H9 (cell line): ENCODE data around the gene RASGRF2. TPM values are rescaled to one million over a fixed set of nuclear protein-coding genes. Genes with fewer than 3 reads are reported as not detected.

Source experiments
- DNase-seq: peaks from one replicate; pipeline ENCODE4 v3.0.0-alpha.2; 2017
- H2AFZ ChIP-seq: one replicate; pipeline ENCODE4 v1.6.1; 2013; ENCODE audit warnings: mild to moderate bottlenecking, low read length, control low read depth, moderate library complexity
- H2AK5ac ChIP-seq: 2 replicates; pipeline ENCODE4 v1.6.1; 2013; ENCODE audit warnings: low read length, control low read depth, mixed read lengths; ENCODE audit not compliant: insufficient read length
- H2BK120ac ChIP-seq: one replicate; pipeline ENCODE4 v1.6.1; 2013; ENCODE audit warnings: low read depth, mild to moderate bottlenecking, low read length, control low read depth, inconsistent platforms; ENCODE audit not compliant: poor library complexity, severe bottlenecking
- H2BK12ac ChIP-seq: 2 replicates; pipeline ENCODE4 v1.6.1; 2013; ENCODE audit warnings: low read length, control low read depth, mixed read lengths, low read depth; ENCODE audit not compliant: insufficient read length
- H2BK15ac ChIP-seq: 2 replicates; pipeline ENCODE4 v1.6.1; 2013; ENCODE audit warnings: low read depth, low read length, control low read depth
- H2BK20ac ChIP-seq: one replicate; pipeline ENCODE4 v1.6.1; 2013; ENCODE audit warnings: low read depth, mild to moderate bottlenecking, low read length, control low read depth, inconsistent platforms; ENCODE audit not compliant: poor library complexity, severe bottlenecking
- H2BK5ac ChIP-seq: 2 replicates; pipeline ENCODE4 v1.6.1; 2013; ENCODE audit warnings: low read length, control low read depth, mixed read lengths; ENCODE audit not compliant: insufficient read length
- H3K14ac ChIP-seq: 2 replicates; pipeline ENCODE4 v1.6.1; 2013; ENCODE audit warnings: low read length, control low read depth; ENCODE audit not compliant: insufficient read depth
- H3K18ac ChIP-seq: 2 replicates; pipeline ENCODE4 v1.6.1; 2013; ENCODE audit warnings: low read depth, mild to moderate bottlenecking, mixed read lengths, low read length, control low read depth; ENCODE audit not compliant: insufficient read length
- H3K23ac ChIP-seq: 2 replicates; pipeline ENCODE4 v1.6.1; 2013; ENCODE audit warnings: low read length, control low read depth, mixed read lengths, low read depth; ENCODE audit not compliant: insufficient read length
- H3K23me2 ChIP-seq: 2 replicates; pipeline ENCODE4 v1.6.1; 2013; ENCODE audit warnings: low read depth, mild to moderate bottlenecking, mixed read lengths, low read length, control low read depth; ENCODE audit not compliant: insufficient read length, poor library complexity, severe bottlenecking
- H3K27ac ChIP-seq: 2 replicates; pipeline ENCODE4 v1.5.1; 2013; ENCODE audit warnings: low read length, control low read depth, mixed read lengths, low read depth; ENCODE audit not compliant: insufficient read length
- H3K27me3 ChIP-seq: 2 replicates; pipeline ENCODE4 v1.6.1; 2013; ENCODE audit warnings: low read length, control low read depth, inconsistent platforms; ENCODE audit not compliant: insufficient read depth
- H3K4ac ChIP-seq: 2 replicates; pipeline ENCODE4 v1.6.1; 2013; ENCODE audit warnings: low read depth, mild to moderate bottlenecking, control low read depth, inconsistent platforms, low read length, moderate library complexity
- H3K4me1 ChIP-seq: 2 replicates; pipeline ENCODE4 v1.6.1; 2013; ENCODE audit warnings: low read length, control low read depth, inconsistent platforms; ENCODE audit not compliant: insufficient read depth
- H3K4me2 ChIP-seq: 2 replicates; pipeline ENCODE4 v1.6.1; 2013; ENCODE audit warnings: low read length, control low read depth, mixed read lengths; ENCODE audit not compliant: insufficient read length, insufficient read depth
- H3K56ac ChIP-seq: 2 replicates; pipeline ENCODE4 v1.6.1; 2013; ENCODE audit warnings: low read depth, mild to moderate bottlenecking, mixed read lengths, low read length, control low read depth; ENCODE audit not compliant: insufficient read length
- H3K79me1 ChIP-seq: 2 replicates; pipeline ENCODE4 v1.6.1; 2013; ENCODE audit warnings: low read depth, mild to moderate bottlenecking, moderate library complexity, low read length, control low read depth, inconsistent platforms; ENCODE audit not compliant: insufficient read depth, poor library complexity, severe bottlenecking
- H3K79me2 ChIP-seq: 2 replicates; pipeline ENCODE4 v1.6.1; 2013; ENCODE audit warnings: low read length, control low read depth, inconsistent platforms; ENCODE audit not compliant: insufficient read depth
- H3K9ac ChIP-seq: 2 replicates; pipeline ENCODE4 v1.6.1; 2013; ENCODE audit warnings: low read length, control low read depth, mixed read lengths; ENCODE audit not compliant: insufficient read length; ENCODE audit errors: extremely low read depth
- H3K9me3 ChIP-seq: one replicate; pipeline ENCODE4 v1.6.1; 2013; ENCODE audit warnings: low read depth, low read length, inconsistent platforms; ENCODE audit not compliant: control insufficient read depth
- H3T11ph ChIP-seq: one replicate; pipeline ENCODE4 v1.6.1; 2013; ENCODE audit warnings: mild to moderate bottlenecking, low read length, control low read depth, inconsistent platforms
- H4K20me1 ChIP-seq: one replicate; pipeline ENCODE4 v1.6.1; 2013; ENCODE audit not compliant: control insufficient read depth, insufficient read length, insufficient read depth
- H4K5ac ChIP-seq: 2 replicates; pipeline ENCODE4 v1.6.1; 2013; ENCODE audit warnings: low read depth, mild to moderate bottlenecking, mixed read lengths, low read length, control low read depth; ENCODE audit not compliant: insufficient read length
- H4K8ac ChIP-seq: replicated peaks from 2 replicates; pipeline ENCODE4 v1.6.1; 2013; ENCODE audit warnings: low read length, control low read depth, mixed read lengths, low read depth; ENCODE audit not compliant: insufficient read length
- H4K91ac ChIP-seq: 2 replicates; pipeline ENCODE4 v1.6.1; 2013; ENCODE audit warnings: low read depth, mild to moderate bottlenecking, moderate library complexity, mixed read lengths, low read length, control low read depth; ENCODE audit not compliant: insufficient read length
- H3K27ac Mint-ChIP-seq, 3 experiments: 2 replicates in 2 of 3; 3 replicates in 1 of 3; pipeline ENCODE4 v1.8.0; 2020 to 2021; ENCODE audit warnings: mixed read lengths in 3 of 3, mild to moderate bottlenecking in 1 of 3, moderate library complexity in 1 of 3
- H3K27me3 Mint-ChIP-seq: 2 replicates; pipeline ENCODE4 v1.8.0; 2021; ENCODE audit warnings: low read depth, mild to moderate bottlenecking, moderate library complexity, mixed read lengths
- H3K36me3 Mint-ChIP-seq, 3 experiments: 2 replicates in 2 of 3; 3 replicates in 1 of 3; pipeline ENCODE4 v1.8.0; 2020 to 2021; ENCODE audit warnings: low read depth in 3 of 3, mixed read lengths in 3 of 3; ENCODE audit not compliant: insufficient read depth in 1 of 3
- H3K4me1 Mint-ChIP-seq, 2 experiments: 2 replicates each; pipeline ENCODE4 v1.8.0; 2020; ENCODE audit warnings: mixed read lengths in 2 of 2
- H3K4me3 Mint-ChIP-seq, 2 experiments: 2 replicates in 1 of 2; 3 replicates in 1 of 2; pipeline ENCODE4 v1.8.0; 2020 to 2021; ENCODE audit warnings: mild to moderate bottlenecking in 2 of 2, mixed read lengths in 2 of 2, moderate library complexity in 1 of 2
- H3K9me3 Mint-ChIP-seq, 2 experiments: 2 replicates in 1 of 2; 3 replicates in 1 of 2; pipeline ENCODE4 v1.8.0; 2020; ENCODE audit warnings: mild to moderate bottlenecking in 2 of 2, mixed read lengths in 2 of 2, moderate library complexity in 1 of 2
- CTCF ChIP-seq: fragments of 200-600 bp; sonication (generic); conservative IDR thresholded peaks from 3 replicates; pipeline ENCODE4 v1.8.0; 2021; ENCODE audit warnings: antibody characterized with exemption, mild to moderate bottlenecking
- WGBS: extraction: QIAGEN DNeasy Blood & Tissue Kit; methylation state at CpG from one replicate; pipeline ENCODE4 v1.1.7; 2013; ENCODE audit warnings: missing lambda C conversion rate, low lambda C conversion rate, mixed read lengths; ENCODE audit not compliant: insufficient read length; ENCODE audit errors: extremely low coverage; 5-methylcytosine and 5-hydroxymethylcytosine counted together
- total RNA-seq: library from RNA; stranded (reverse); gene quantifications from 2 replicates; pipeline ENCODE4 v1.2.1, GENCODE V29; 2021

Gene RASGRF2
- total RNA-seq, 1 experiment from 2014 or later = 13.5 TPM

GRCh38 chr5:80919678-80920196 lies 40.4 kb upstream of the RASGRF2 start:
- H4K91ac ChIP-seq = no peak overlapping the region
- no peak overlapping the region for H3K4me2 ChIP-seq
- H3K27ac ChIP-seq = no peak overlapping the region
- Mint-ChIP-seq H3K27ac (no peak overlapping the region), H3K4me3 (no peak overlapping the region), H3K36me3 (peaks cover 0 to 4% (median 0%) of the 10 kb centered on the region in 3 experiments; a peak in 1 of 7 replicates), H3K4me1 (peaks cover 22 to 23% of the 10 kb centered on the region in 2 experiments), H3K27me3 (no peaks in the 10 kb centered on the region), H3K9me3 (no peaks in the 10 kb centered on the region)
- H3K27me3 ChIP-seq = no peaks in the 10 kb centered on the region
- no peak overlapping the region for H2BK5ac ChIP-seq
- no CpG with 5 or more reads among the region's 6 CpGs for WGBS
- no peak overlapping the region for H3K9ac ChIP-seq
- H3K23ac ChIP-seq = no peak overlapping the region
- no peak overlapping the region for H3K14ac ChIP-seq
- H2AFZ ChIP-seq = no peak overlapping the region
- H3T11ph ChIP-seq = no peak overlapping the region
- H3K79me2 ChIP-seq = no peaks in the 10 kb centered on the region
- no peak overlapping the region for H4K5ac ChIP-seq
- no peak overlapping the region for H4K8ac ChIP-seq
- no peak for DNase-seq
- no peaks in the 10 kb centered on the region for H4K20me1 ChIP-seq
- H3K4me1 ChIP-seq = peaks cover 2% of the 10 kb centered on the region; the same call in 1 of the 2 replicates
- H2BK20ac ChIP-seq = no peak overlapping the region
- no peak for TF ChIP-seq CTCF
- H2BK12ac ChIP-seq = no peak overlapping the region
- H3K23me2 ChIP-seq = no peaks in the 10 kb centered on the region
- H3K4ac ChIP-seq = no peak overlapping the region
- no peak overlapping the region for H2BK15ac ChIP-seq
- no peaks in the 10 kb centered on the region for H3K79me1 ChIP-seq
- no peaks in the 10 kb centered on the region for H3K9me3 ChIP-seq
- H2BK120ac ChIP-seq = no peak overlapping the region
- H2AK5ac ChIP-seq = no peak overlapping the region
- no peak overlapping the region for H3K56ac ChIP-seq
- H3K18ac ChIP-seq = no peak overlapping the region
